K562 (cell line): Measurements from ENCODE around the gene BSDC1. TPM values are rescaled to one million over a fixed set of nuclear protein-coding genes. Genes with fewer than 3 reads are reported as not detected.

Source experiments
- CTBP1 ChIP-seq: fragments of 450-650 bp; IDR thresholded peaks from 2 replicates; pipeline ENCODE4 v1.6.1; 2016; ENCODE audit warnings: borderline replicate concordance
- EHMT2 ChIP-seq: fragments of 450-650 bp; IDR thresholded peaks from 2 replicates; pipeline ENCODE4 v1.6.1; 2018; ENCODE audit warnings: antibody characterized with exemption
- ELF2 ChIP-seq: fragments of 250-450 bp; sonication (Bioruptor Pico); IDR thresholded peaks from 2 replicates; pipeline ENCODE4 v1.5.0; 2021; ENCODE audit warnings: mild to moderate bottlenecking
- FOXA3 ChIP-seq, 2 experiments: fragments of 450-650 bp in 1 of 2; sonication (generic) in 1 of 2; formaldehyde crosslinking; IDR thresholded peaks in 1 of 2; conservative IDR thresholded peaks in 1 of 2; 2 replicates each; pipeline versions ENCODE4 v1.4.0 to v1.8.0; 2020 to 2022; ENCODE audit warnings: mild to moderate bottlenecking in 2 of 2, missing genetic modification reagents in 1 of 2
- HEY1 ChIP-seq: fragments of 250-450 bp; sonication (Bioruptor Pico); IDR thresholded peaks from 2 replicates; pipeline ENCODE4 v1.5.0; 2020; ENCODE audit warnings: mild to moderate bottlenecking, moderate library complexity, borderline replicate concordance
- NONO ChIP-seq, 2 experiments: fragments of 200-400 bp in 1 of 2; fragments of 450-650 bp in 1 of 2; formaldehyde crosslinking in 1 of 2; IDR thresholded peaks; 2 replicates each; pipeline ENCODE4 v1.6.1; 2017; ENCODE audit warnings: low read depth in 2 of 2, mild to moderate bottlenecking in 2 of 2, moderate library complexity in 2 of 2, low read length in 1 of 2
- PPARD ChIP-seq: fragments of 250-450 bp; sonication (Bioruptor Pico); IDR thresholded peaks from 2 replicates; pipeline ENCODE4 v1.8.0; 2022; ENCODE audit warnings: inconsistent platforms, mild to moderate bottlenecking, moderate library complexity
- RFX5 ChIP-seq: IDR thresholded peaks from 2 replicates; pipeline ENCODE4 v1.6.1; 2011; ENCODE audit warnings: low read depth, mild to moderate bottlenecking, improper control_type of control experiment, low read length
- SMAD2 ChIP-seq: fragments of 150-350 bp; IDR thresholded peaks from 2 replicates; pipeline ENCODE4 v1.6.1; 2014; ENCODE audit warnings: low read depth, mild to moderate bottlenecking, low read length
- SOX6 ChIP-seq: fragments of 450-650 bp; IDR thresholded peaks from 2 replicates; pipeline ENCODE4 v1.6.1; 2014; ENCODE audit warnings: mild to moderate bottlenecking
- SRSF7 ChIP-seq: fragments of 200-400 bp; formaldehyde crosslinking; optimal IDR thresholded peaks from 2 replicates; pipeline ENCODE3; 2017; ENCODE audit warnings: mild to moderate bottlenecking, low read depth, low read length
- TARDBP ChIP-seq: fragments of 450-650 bp; IDR thresholded peaks from 2 replicates; pipeline ENCODE4 v1.6.1; 2016
- TRIM24 ChIP-seq, 2 experiments: fragments of 450-650 bp; IDR thresholded peaks; 2 replicates each; pipeline ENCODE4 v1.6.1; 2016
- WHSC1 ChIP-seq: IDR thresholded peaks from one replicate; pipeline ENCODE4 v1.6.1; 2012; ENCODE audit warnings: low read length, control low read depth, inconsistent platforms
- YY1 ChIP-seq, 3 experiments: IDR thresholded peaks; 2 replicates each; pipeline ENCODE4 v1.6.1; 2011; ENCODE audit warnings: low read length in 2 of 3, mild to moderate bottlenecking in 2 of 3, moderate library complexity in 2 of 3, borderline replicate concordance in 1 of 3, control low read depth in 1 of 3, low read depth in 1 of 3; ENCODE audit not compliant: insufficient read depth in 3 of 3, insufficient replicate concordance in 2 of 3, control insufficient read depth in 1 of 3, insufficient read length in 1 of 3; ENCODE audit errors: extremely low read depth in 1 of 3
- ZBTB43 ChIP-seq: sonication (generic); formaldehyde crosslinking; IDR thresholded peaks from 2 replicates; pipeline ENCODE4 v1.8.0; 2023; ENCODE audit warnings: mild to moderate bottlenecking, missing genetic modification reagents
- ZNF121 ChIP-seq: sonication (generic); formaldehyde crosslinking; conservative IDR thresholded peaks from 2 replicates; pipeline ENCODE4 v1.8.0; 2022; ENCODE audit warnings: missing genetic modification reagents
- ZNF318 ChIP-seq, 2 experiments: fragments of 450-650 bp; IDR thresholded peaks; 2 replicates each; pipeline ENCODE4 v1.6.1; 2016; ENCODE audit warnings: mild to moderate bottlenecking in 2 of 2, borderline replicate concordance in 1 of 2, low read depth in 1 of 2, moderate library complexity in 1 of 2
- ZNF668 ChIP-seq: fragments of 250-450 bp; sonication (Bioruptor Pico); IDR thresholded peaks from 2 replicates; pipeline ENCODE4 v1.8.0; 2022; ENCODE audit warnings: mild to moderate bottlenecking, inconsistent platforms
- ZNF695 ChIP-seq: fragments of 450-650 bp; formaldehyde crosslinking; IDR thresholded peaks from 2 replicates; pipeline ENCODE4 v1.4.0; 2020; ENCODE audit warnings: mild to moderate bottlenecking, moderate library complexity
- polyA plus RNA-seq, 8 experiments: library from polyadenylated mRNA; depleted of rRNA in 4 of 8; stranded (reverse) in 5 of 8; unstranded in 3 of 8; fragments of >200 nt; fragmentation: Nextera tagmentation in 2 of 8; fragmentation: Illumina TruSeq in 1 of 8; extraction: Ambion mirVana in 2 of 8; extraction: Trizol in 1 of 8; gene quantifications; 2 replicates each; pipeline versions ENCODE4 v1.2.1 to v1.2.3, GENCODE V29; 2011 to 2014; ENCODE audit warnings: inconsistent platforms in 1 of 8, missing spikeins in 1 of 8
- total RNA-seq, 7 experiments: library from RNA; depleted of rRNA in 6 of 7; stranded (reverse); fragments of >200 nt in 6 of 7; fragmentation: Illumina TruSeq in 2 of 7; extraction: Trizol in 2 of 7; gene quantifications; 2 replicates each; pipeline versions ENCODE4 v1.2.1 to v1.2.3, GENCODE V29; 2011 to 2021; ENCODE audit warnings: low replicate concordance in 1 of 7

Gene BSDC1
- total and polyA plus RNA-seq, 9 of the 15 experiments (the other 6 are each of a cell fraction or from before 2014, with no cell fraction given), result 10.2 to 96.8 (median 73.1) TPM

GRCh38 chr1:32350785-32351398 is 43.3 kb downstream of the BSDC1 start (continued):
- TF ChIP-seq SOX6 (peak; percentile 27; the same call in 1 of the 2 replicates), ZBTB43 (CRISPR knock-in tag) (peak; percentile 44; the same call in 1 of the 2 replicates), HEY1 (no peak), ZNF668 (CRISPR knock-in tag) (peak; percentile 84; the same call in 1 of the 2 replicates), FOXA3 (CRISPR knock-in tag; conservative IDR thresholded peaks at IDR 0.05 in 1 of 2, IDR thresholded peaks at IDR 0.05 in 1 of 2) (no peak), TARDBP (no peak), ZNF695 (CRISPR knock-in tag) (no peak), SMAD2 (no peak), NONO (IDR thresholded peaks at IDR 0.05; ENCODE audit: low read depth in 2 of 2, low read length in 1 of 2) (0 out of 4 replicates have a peak, but pooled peaks of 1 of the 2 experiments have one; percentile 50), SRSF7 (no peak), PPARD (no peak), CTBP1 (no peak), RFX5 (no peak), ZNF121 (CRISPR knock-in tag) (no peak), EHMT2 (no peak), ZNF318 (IDR thresholded peaks at IDR 0.05; ENCODE audit: borderline replicate concordance in 1 of 2, low read depth in 1 of 2) (no peak; a peak in 1 of 4 replicates), ELF2 (CRISPR knock-in tag) (no peak), WHSC1 (no peak), YY1 (IDR thresholded peaks at IDR 0.05; ENCODE audit: borderline replicate concordance in 1 of 3, control insufficient read depth in 1 of 3, extremely low read depth in 1 of 3, insufficient read depth in 3 of 3, insufficient read length in 1 of 3, insufficient replicate concordance in 2 of 3, low read depth in 1 of 3, low read length in 2 of 3) (peak in 1 of 3 experiments; percentile 39), TRIM24 (IDR thresholded peaks at IDR 0.05) (peak; percentile 69 to 75)
